Endodermal cell (in vitro differentiated cells): ENCODE data around the gene XPO6. TPM values are rescaled to one million over a fixed set of nuclear protein-coding genes. Genes with fewer than 3 reads are reported as not detected.
A peak's percentile ranks its signal among the peaks of the same experiment; 100 is the strongest.

ENCODE experiments used
- DNase-seq: peaks from one replicate; pipeline ENCODE4 v3.0.0-alpha.2; 2017
- H3K27ac ChIP-seq: 2 replicates; pipeline ENCODE4 v1.5.1; 2013; ENCODE audit warnings: mild to moderate bottlenecking, low read depth, low read length, moderate library complexity
- H3K27me3 ChIP-seq: 2 replicates; pipeline ENCODE4 v1.6.1; 2013; ENCODE audit warnings: mild to moderate bottlenecking, low read length, moderate library complexity; ENCODE audit not compliant: insufficient read depth, control insufficient read depth, poor library complexity, severe bottlenecking
- H3K36me3 ChIP-seq: 2 replicates; pipeline ENCODE4 v1.7.0; 2013; ENCODE audit warnings: mild to moderate bottlenecking, low read length, moderate library complexity; ENCODE audit not compliant: control insufficient read depth, insufficient read depth
- H3K4me1 ChIP-seq: one replicate; pipeline ENCODE4 v1.7.0; 2013; ENCODE audit warnings: low read length; ENCODE audit not compliant: control insufficient read depth, insufficient read depth
- H3K4me3 ChIP-seq: 2 replicates; pipeline ENCODE4 v1.5.1; 2013; ENCODE audit warnings: mild to moderate bottlenecking, low read length, moderate library complexity
- H3K9ac ChIP-seq: 2 replicates; pipeline ENCODE4 v1.6.1; 2013; ENCODE audit warnings: mild to moderate bottlenecking, low read length, moderate library complexity; ENCODE audit not compliant: poor library complexity, severe bottlenecking; ENCODE audit errors: extremely low read depth
- H3K9me3 ChIP-seq: 2 replicates; pipeline ENCODE4 v1.6.1; 2013; ENCODE audit warnings: mild to moderate bottlenecking, low read length, moderate library complexity; ENCODE audit not compliant: control insufficient read depth
- H3K27ac Mint-ChIP-seq: 2 replicates; pipeline ENCODE4 v1.8.0; 2020; ENCODE audit warnings: mixed read lengths
- H3K27me3 Mint-ChIP-seq: 2 replicates; pipeline ENCODE4 v1.8.0; 2021; ENCODE audit warnings: mild to moderate bottlenecking, mixed read lengths; ENCODE audit not compliant: insufficient read depth
- H3K36me3 Mint-ChIP-seq: 2 replicates; pipeline ENCODE4 v1.8.0; 2020; ENCODE audit warnings: low read depth, mixed read lengths
- H3K4me1 Mint-ChIP-seq: 2 replicates; pipeline ENCODE4 v1.8.0; 2020; ENCODE audit warnings: mixed read lengths
- H3K4me3 Mint-ChIP-seq: 2 replicates; pipeline ENCODE4 v1.8.0; 2020; ENCODE audit warnings: mild to moderate bottlenecking, moderate library complexity, mixed read lengths
- H3K9me3 Mint-ChIP-seq: 2 replicates; pipeline ENCODE4 v1.8.0; 2020; ENCODE audit warnings: mild to moderate bottlenecking, mixed read lengths
- CTCF ChIP-seq: fragments of 200-600 bp; sonication (generic); conservative IDR thresholded peaks from 2 replicates; pipeline ENCODE4 v1.5.0; 2021; ENCODE audit warnings: antibody characterized with exemption, mild to moderate bottlenecking
- WGBS, 2 experiments: methylation state at CpG; one replicate each; pipeline versions ENCODE4 v1.1.5 to v1.1.7; 2013; ENCODE audit warnings: missing lambda C conversion rate in 2 of 2, mixed read lengths in 1 of 2; ENCODE audit not compliant: insufficient coverage in 1 of 2, insufficient read length in 1 of 2; 5-methylcytosine and 5-hydroxymethylcytosine counted together
- total RNA-seq, 2 donors: library from RNA; stranded (reverse); fragmentation: NEBNext Ultra II Directional in 1 of 2; extraction: Animal tissue kit (Norgen Biotek cat#: 25700) in 1 of 2; gene quantifications; 2 replicates in 1 of 2; 3 replicates in 1 of 2; pipeline ENCODE4 v1.2.1, GENCODE V29; 2021

The XPO6 gene
- total RNA-seq, 2 donors from 2014 or later: 84.7 to 92.4 TPM

- Histone ChIP-seq H3K4me3 (no peak within 1 kb of the TSS), H3K4me1 (no peaks in the 10 kb centered on the region), H3K36me3 (no peaks in the 10 kb centered on the region), H3K9me3 (no peaks in the 10 kb centered on the region), H3K27me3 (peaks cover 79% of the 10 kb centered on the region), H3K9ac (no peak within 1 kb of the TSS), H3K27ac (no peak within 1 kb of the TSS)
- no peak for DNase-seq
- peaks cover 9% of the 10 kb centered on the region for H3K4me1 Mint-ChIP-seq
- H3K9me3 Mint-ChIP-seq: no peaks in the 10 kb centered on the region
- H3K27me3 Mint-ChIP-seq: peaks cover 76% of the 10 kb centered on the region
- no peaks in the 10 kb centered on the region for H3K36me3 Mint-ChIP-seq
- H3K4me3 Mint-ChIP-seq: peak within 1 kb of the TSS; percentile 42
- TF ChIP-seq CTCF: peak; percentile 48
- 7 to 29% methylated on average over 11 to 54 of the region's 54 CpGs for WGBS, 2 experiments
- no peak within 1 kb of the TSS for H3K27ac Mint-ChIP-seq
Measured at GRCh38 chr16:28063591-28064061, 148.1 kb downstream of the XPO6 start, which contains the start of gene GSG1L. Gene GSG1L (minus strand): TSS chr16:28063714. CDS start chr16:28063424, 290 bp downstream.

- no peak overlapping the region for H3K27ac ChIP-seq
- no peak overlapping the region for H3K27ac Mint-ChIP-seq
- peak overlapping the region; percentile 42 for H3K4me3 Mint-ChIP-seq
- H3K9me3 ChIP-seq: no peaks in the 10 kb centered on the region
- H3K9ac ChIP-seq: no peak overlapping the region
- no peaks in the 10 kb centered on the region for H3K9me3 Mint-ChIP-seq
- H3K36me3 ChIP-seq: no peaks in the 10 kb centered on the region
- no peaks in the 10 kb centered on the region for H3K36me3 Mint-ChIP-seq
- peaks cover 7% of the 10 kb centered on the region for H3K4me1 Mint-ChIP-seq
- H3K4me1 ChIP-seq: no peaks in the 10 kb centered on the region
- no peak overlapping the region for H3K4me3 ChIP-seq
- 0% methylated on average over 7 to 99 of the region's 99 CpGs for WGBS, 2 experiments
- peaks cover 79% of the 10 kb centered on the region for H3K27me3 Mint-ChIP-seq
- peaks cover 81% of the 10 kb centered on the region for H3K27me3 ChIP-seq
- DNase-seq: peak; percentile 68
- no peak for TF ChIP-seq CTCF
Measured at GRCh38 chr16:28062847-28063521, 148.8 kb downstream of the XPO6 start.

GRCh38 chr16:28062261-28062846 is 149.4 kb downstream of the XPO6 start:
- TF ChIP-seq CTCF: no peak
- H3K4me3 ChIP-seq: no peak overlapping the region
- peaks cover 74% of the 10 kb centered on the region for H3K27me3 Mint-ChIP-seq

More at GRCh38 chr16:28062261-28062846, 149.4 kb downstream of the XPO6 start:
- H3K9ac ChIP-seq: no peak overlapping the region
- DNase-seq: no peak
- Mint-ChIP-seq H3K27ac (no peak overlapping the region), H3K9me3 (no peaks in the 10 kb centered on the region), H3K36me3 (no peaks in the 10 kb centered on the region), H3K4me3 (peak overlapping the region; percentile 42), H3K4me1 (peaks cover 1% of the 10 kb centered on the region)
- no peak overlapping the region for H3K27ac ChIP-seq
- no peaks in the 10 kb centered on the region for H3K36me3 ChIP-seq
- WGBS, 2 experiments: 24% methylated on average over 33 of the region's 39 CpGs; no CpG with 5 or more reads in 1 of the 2 experiments
- no peaks in the 10 kb centered on the region for H3K4me1 ChIP-seq
- no peaks in the 10 kb centered on the region for H3K9me3 ChIP-seq
- peaks cover 81% of the 10 kb centered on the region for H3K27me3 ChIP-seq
